ENCODE data around the gene SBNO1. TPM values are rescaled to one million over a fixed set of nuclear protein-coding genes. Genes with fewer than 3 reads are reported as not detected.
"Not testable (repeated sequence)": the region's sequence is repeated elsewhere in the genome, so short reads cannot be mapped to it uniquely, and the experiment has no call there.

SBNO1 gene
- total RNA-seq (10 to 100 TPM; 91.4 TPM), polyA plus RNA-seq (ENCODE audit: insufficient read depth, low read depth, low replicate concordance) (114 TPM)
- long read RNA-seq, donor 1, full-length matches to known transcripts = 1 of 1 reads
- long read RNA-seq, donor 1, partial matches to known transcripts = 0 of 1 reads
- long read RNA-seq, donor 1, other reads (novel, unspliced or antisense) = 0 of 1 reads
- long read RNA-seq, donor 2 = 0 reads

DNA sequence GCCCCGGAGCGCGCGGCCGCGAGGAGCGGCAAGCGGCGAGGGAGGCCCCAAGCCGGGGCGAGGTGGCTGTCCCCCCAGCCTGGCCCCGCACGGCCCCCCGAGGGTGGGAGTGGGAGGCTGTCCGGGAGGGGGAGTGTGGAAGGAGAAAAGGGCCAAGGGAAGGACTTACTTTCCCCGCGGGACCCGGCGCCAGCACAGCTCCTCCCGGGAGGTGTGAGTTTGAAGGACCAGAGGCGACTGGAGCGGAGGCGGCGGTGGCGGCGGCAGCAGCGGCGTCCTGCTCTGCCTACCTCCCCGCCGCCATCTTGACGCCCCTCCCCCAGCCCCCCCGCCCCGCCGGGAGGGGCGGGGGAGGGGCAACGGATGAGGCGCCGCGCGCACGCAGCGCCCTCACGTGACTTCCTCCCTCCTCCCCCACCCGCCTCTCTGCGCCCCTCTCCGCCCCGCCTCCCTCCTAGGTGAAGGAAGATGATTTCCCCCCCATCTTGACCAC is at the start of gene SBNO1:
Gene SBNO1 (minus strand): TSS at position 316 of the 493 bp plus-strand sequence. CDS start 14,406 bp downstream, outside the sequence.
- no peaks in the 10 kb centered on the region for H3K9me3 ChIP-seq
- peak within 1 kb of the TSS; percentile 95 to 97 for H3K4me3 ChIP-seq
- H3K36me3 ChIP-seq (ENCODE audit: low read depth, missing control alignments) = no peaks in the 10 kb centered on the region
- H3K27me3 ChIP-seq = no peaks in the 10 kb centered on the region
- peak; percentile 93 for DNase-seq
- TF ChIP-seq, protein P1, sequence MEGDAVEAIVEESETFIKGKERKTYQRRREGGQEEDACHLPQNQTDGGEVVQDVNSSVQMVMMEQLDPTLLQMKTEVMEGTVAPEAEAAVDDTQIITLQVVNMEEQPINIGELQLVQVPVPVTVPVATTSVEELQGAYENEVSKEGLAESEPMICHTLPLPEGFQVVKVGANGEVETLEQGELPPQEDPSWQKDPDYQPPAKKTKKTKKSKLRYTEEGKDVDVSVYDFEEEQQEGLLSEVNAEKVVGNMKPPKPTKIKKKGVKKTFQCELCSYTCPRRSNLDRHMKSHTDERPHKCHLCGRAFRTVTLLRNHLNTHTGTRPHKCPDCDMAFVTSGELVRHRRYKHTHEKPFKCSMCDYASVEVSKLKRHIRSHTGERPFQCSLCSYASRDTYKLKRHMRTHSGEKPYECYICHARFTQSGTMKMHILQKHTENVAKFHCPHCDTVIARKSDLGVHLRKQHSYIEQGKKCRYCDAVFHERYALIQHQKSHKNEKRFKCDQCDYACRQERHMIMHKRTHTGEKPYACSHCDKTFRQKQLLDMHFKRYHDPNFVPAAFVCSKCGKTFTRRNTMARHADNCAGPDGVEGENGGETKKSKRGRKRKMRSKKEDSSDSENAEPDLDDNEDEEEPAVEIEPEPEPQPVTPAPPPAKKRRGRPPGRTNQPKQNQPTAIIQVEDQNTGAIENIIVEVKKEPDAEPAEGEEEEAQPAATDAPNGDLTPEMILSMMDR (IDR thresholded peaks at IDR 0.05) = no peak
- TF ChIP-seq POLR2A (IDR thresholded peaks at IDR 0.05) = peak; percentile 73
- H3K4me1 ChIP-seq = peaks cover 4% of the 10 kb centered on the region
- WGBS, 2 donors = 1 to 2% methylated on average over 17 to 24 of the region's 47 CpGs
- H3K27ac ChIP-seq = peak within 1 kb of the TSS; percentile 86 to 92
- intact Hi-C loops (cut with DNase I; ENCODE audit: low total_unique reads) = no loop called here

DNA sequence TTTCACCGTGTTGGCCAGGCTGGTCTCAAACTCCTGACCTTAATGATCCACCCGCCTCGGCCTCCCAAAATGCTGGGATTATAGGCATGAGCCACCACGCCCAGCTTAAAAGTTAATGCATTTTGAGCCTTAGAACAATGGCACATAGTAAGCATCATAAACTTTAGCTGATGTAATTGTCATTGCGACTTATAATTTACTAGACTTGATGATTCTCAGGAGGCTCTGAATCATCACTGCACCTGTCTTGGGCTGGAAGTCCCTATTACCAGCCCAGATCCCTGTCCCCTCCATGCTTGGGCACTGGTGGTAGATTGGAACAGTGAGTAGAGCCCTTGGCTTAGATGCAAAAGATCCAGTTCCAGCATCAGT is 45.4 kb upstream of the SBNO1 start:
- DNase-seq = no peak
- WGBS, 2 donors = 91 to 95% methylated on average over 5 of the region's 5 CpGs
- Histone ChIP-seq H3K27me3 (no peaks in the 10 kb centered on the region), H3K36me3 (ENCODE audit: low read depth, missing control alignments) (no peaks in the 10 kb centered on the region), H3K4me1 (peaks cover 5% of the 10 kb centered on the region), H3K4me3 (no peak overlapping the region), H3K9me3 (no peaks in the 10 kb centered on the region), H3K27ac (no peak overlapping the region)
- intact Hi-C loops (cut with DNase I; ENCODE audit: low total_unique reads) = no loop called here
- TF ChIP-seq POLR2A (IDR thresholded peaks at IDR 0.05) = no peak
- TF ChIP-seq, protein P1 (IDR thresholded peaks at IDR 0.05) = no peak

DNA sequence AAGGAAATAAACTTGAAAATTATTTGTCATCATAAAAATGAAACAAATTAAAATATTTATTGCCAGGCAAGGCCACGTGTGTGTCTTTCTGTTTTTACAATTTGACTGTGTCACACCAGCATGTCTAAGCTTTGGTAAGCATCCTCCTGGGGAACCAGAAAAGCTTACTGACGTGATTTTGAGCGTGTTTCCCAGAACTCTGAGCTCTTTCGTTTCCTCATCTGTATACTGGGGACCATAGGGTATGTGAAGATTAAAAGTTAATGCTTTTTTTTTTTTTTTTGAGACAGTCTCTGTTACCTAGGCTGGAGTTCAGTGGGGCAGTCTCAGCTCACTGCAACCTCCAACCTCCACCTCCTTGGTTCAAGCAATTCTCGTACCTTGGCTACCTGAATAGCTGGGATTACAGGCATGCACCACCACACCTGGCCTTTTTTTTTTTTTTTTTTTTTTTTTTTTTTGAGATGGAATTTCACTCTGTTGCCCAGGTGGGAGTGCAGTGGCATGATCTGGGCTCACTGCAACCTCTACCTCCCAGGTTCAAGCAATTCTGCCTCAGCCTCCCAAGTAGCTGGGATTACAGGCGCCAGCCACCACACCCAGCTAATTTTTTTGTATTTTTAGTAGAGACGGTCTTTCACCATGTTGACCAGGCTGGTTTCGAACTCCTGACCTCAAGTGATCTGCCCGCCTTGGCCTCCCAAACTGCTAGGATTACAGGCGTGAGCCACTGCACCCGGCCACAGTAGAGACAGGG is 44.8 kb upstream of the SBNO1 start:
- H3K4me1 ChIP-seq; H3K27ac ChIP-seq; H3K9me3 ChIP-seq; H3K36me3 ChIP-seq (ENCODE audit: low read depth, missing control alignments); DNase-seq; H3K27me3 ChIP-seq; H3K4me3 ChIP-seq; intact Hi-C loops (cut with DNase I; ENCODE audit: low total_unique reads): not testable (repeated sequence)
- 86 to 91% methylated on average over 11 of the region's 11 CpGs for WGBS, 2 donors

DNA sequence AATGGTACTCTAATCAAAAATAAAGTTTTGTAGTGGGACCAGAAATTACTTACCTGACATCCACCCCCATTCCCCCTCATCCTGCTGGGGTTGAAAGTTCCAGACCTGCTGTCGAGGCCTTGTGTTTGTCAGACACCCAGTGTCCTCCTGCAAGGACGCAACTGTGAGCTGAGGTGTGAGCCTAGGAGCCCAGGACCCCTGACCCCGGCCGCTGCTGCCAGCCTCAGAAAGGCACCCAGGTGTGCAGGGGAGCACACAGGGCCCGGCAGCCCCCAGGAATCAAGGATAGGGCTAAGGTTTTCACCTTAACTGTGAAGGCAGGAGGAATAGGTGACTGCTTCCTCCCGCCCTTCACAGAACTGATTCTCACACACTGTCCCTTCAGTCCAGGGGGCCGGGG is 44.0 kb upstream of the SBNO1 start:
- H3K4me1 ChIP-seq; H3K27ac ChIP-seq; intact Hi-C loops (cut with DNase I; ENCODE audit: low total_unique reads); DNase-seq; H3K4me3 ChIP-seq; H3K9me3 ChIP-seq; H3K36me3 ChIP-seq (ENCODE audit: low read depth, missing control alignments); H3K27me3 ChIP-seq: not testable (repeated sequence)
- WGBS, 2 donors = 93 to 100% methylated on average over 1 to 5 of the region's 7 CpGs

DNA sequence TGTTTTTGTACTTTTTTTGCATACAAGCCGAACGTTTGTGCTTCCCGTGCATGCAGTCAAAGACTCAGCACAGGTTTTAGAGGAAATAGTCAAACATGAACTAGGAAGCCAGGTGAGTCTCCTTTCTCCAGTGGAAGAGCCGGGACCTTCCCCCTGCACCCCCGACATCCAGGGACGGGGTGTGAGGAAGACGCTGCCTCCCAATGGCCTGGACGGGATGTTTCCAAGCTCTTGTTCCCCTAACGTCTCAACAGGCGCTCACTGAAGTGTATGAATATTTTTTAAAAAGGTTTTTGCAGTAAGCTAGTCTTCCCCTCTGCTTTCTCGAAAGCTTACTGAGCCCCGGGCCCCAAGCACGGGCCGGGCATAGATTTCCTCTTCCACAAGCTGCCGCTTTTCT is 43.3 kb upstream of the SBNO1 start:
- H3K36me3 ChIP-seq (ENCODE audit: low read depth, missing control alignments); intact Hi-C loops (cut with DNase I; ENCODE audit: low total_unique reads); DNase-seq; H3K27ac ChIP-seq; H3K4me3 ChIP-seq; H3K9me3 ChIP-seq; H3K4me1 ChIP-seq; H3K27me3 ChIP-seq: not testable (repeated sequence)
- 66 to 73% methylated on average over 11 to 15 of the region's 15 CpGs for WGBS, 2 donors

DNA sequence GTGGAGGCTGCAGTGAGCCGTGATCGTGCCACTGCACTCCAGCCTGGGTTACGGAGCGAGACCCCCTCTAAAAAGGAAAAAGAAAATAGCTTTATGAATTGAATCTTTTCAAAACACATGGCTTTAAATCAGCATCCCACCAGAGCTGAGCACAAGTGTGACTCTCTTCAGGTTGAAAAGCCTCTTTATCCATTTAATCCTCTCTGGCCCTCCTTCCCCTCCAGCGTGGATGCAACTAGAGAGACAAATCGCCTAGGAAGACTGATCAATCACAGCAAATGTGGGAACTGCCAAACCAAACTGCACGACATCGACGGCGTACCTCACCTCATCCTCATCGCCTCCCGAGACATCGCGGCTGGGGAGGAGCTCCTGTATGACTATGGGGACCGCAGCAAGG is 42.6 kb upstream of the SBNO1 start:
- H3K27ac ChIP-seq; H3K36me3 ChIP-seq (ENCODE audit: low read depth, missing control alignments); H3K9me3 ChIP-seq; DNase-seq; intact Hi-C loops (cut with DNase I; ENCODE audit: low total_unique reads); H3K4me3 ChIP-seq; H3K27me3 ChIP-seq; H3K4me1 ChIP-seq: not testable (repeated sequence)
- WGBS, 2 donors = 91 to 98% methylated on average over 15 of the region's 15 CpGs
